Activated T-cell treated with anti-CD3 and anti-CD28 coated beads, Interleukin-2, amount 50 U/mL, for 4 hours (primary cell): Measurements from ENCODE around the gene BUD23. TPM values are rescaled to one million over a fixed set of nuclear protein-coding genes. Genes with fewer than 3 reads are reported as not detected.

ENCODE experiments used
- ATAC-seq, 2 donors: fragments of 200-7000 bp; cut with Tn5 transposase; one replicate each; pipeline ENCODE4 v1.10.0; 2021
- DNase-seq: peaks from one replicate; pipeline ENCODE4 v3.0.0-alpha.2; 2020
- H3K27me3 Mint-ChIP-seq: one replicate; pipeline ENCODE4 v1.8.0; 2021; ENCODE audit warnings: low read depth, mixed read lengths
- H3K36me3 Mint-ChIP-seq: one replicate; pipeline ENCODE4 v1.8.0; 2022; ENCODE audit warnings: mixed read lengths; ENCODE audit not compliant: insufficient read depth
- H3K4me1 Mint-ChIP-seq: one replicate; pipeline ENCODE4 v1.8.0; 2021; ENCODE audit warnings: low read depth, mixed read lengths
- H3K4me3 Mint-ChIP-seq: one replicate; pipeline ENCODE4 v1.8.0; 2021; ENCODE audit warnings: mild to moderate bottlenecking, moderate library complexity, mixed read lengths
- H3K9me3 Mint-ChIP-seq: one replicate; pipeline ENCODE4 v1.8.0; 2021; ENCODE audit warnings: mixed read lengths
- total RNA-seq, 3 donors: library from RNA; stranded (reverse); gene quantifications; one replicate each; pipeline ENCODE4 v1.2.1, GENCODE V29; 2021

Gene BUD23
- total RNA-seq, 3 donors from 2014 or later, result 166 to 197 (median 178) TPM

- H3K27me3 Mint-ChIP-seq, result peaks cover 9% of the 10 kb centered on the region
- no peak overlapping the region for H3K4me3 Mint-ChIP-seq
- no peaks in the 10 kb centered on the region for H3K9me3 Mint-ChIP-seq
- no peaks in the 10 kb centered on the region for H3K4me1 Mint-ChIP-seq
- ATAC-seq, result no peak
- no peaks in the 10 kb centered on the region for H3K36me3 Mint-ChIP-seq
- DNase-seq, result no peak
These were observed 45.2 kb downstream of the BUD23 start for GRCh38 chr7:73728551-73728950.

- Mint-ChIP-seq H3K27me3 (peaks cover 9% of the 10 kb centered on the region), H3K4me3 (no peak overlapping the region), H3K4me1 (peaks cover 6% of the 10 kb centered on the region), H3K9me3 (no peaks in the 10 kb centered on the region), H3K36me3 (no peaks in the 10 kb centered on the region)
- no peak for ATAC-seq
- DNase-seq, result no peak
These were observed 47.1 kb downstream of the BUD23 start for GRCh38 chr7:73730485-73730884.

DNA sequence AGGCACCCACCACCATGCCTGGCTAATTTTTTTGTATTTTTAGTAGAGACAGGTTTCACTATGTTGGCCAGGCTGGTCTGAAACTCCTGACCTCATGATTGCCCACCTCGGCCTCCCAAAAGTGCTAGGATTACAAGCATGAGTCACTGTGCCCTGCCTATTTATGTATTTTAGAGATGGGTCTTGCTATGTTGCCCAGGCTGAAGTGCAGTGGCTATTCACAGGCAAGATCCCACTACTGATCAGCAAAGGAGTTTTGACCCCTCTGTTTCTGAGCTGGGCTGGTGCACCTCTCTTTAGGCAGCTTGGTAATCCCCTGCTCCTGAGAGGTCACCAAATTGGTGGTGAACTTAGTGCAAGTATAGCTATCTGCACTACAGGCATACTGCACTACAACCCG lies 49.0 kb downstream of the BUD23 start:
- ATAC-seq (no peak), DNase-seq (no peak)
- H3K27me3 Mint-ChIP-seq, result peaks cover 9% of the 10 kb centered on the region
- peaks cover 8% of the 10 kb centered on the region for H3K4me1 Mint-ChIP-seq
- no peaks in the 10 kb centered on the region for H3K9me3 Mint-ChIP-seq
- H3K36me3 Mint-ChIP-seq, result no peaks in the 10 kb centered on the region
- no peak overlapping the region for H3K4me3 Mint-ChIP-seq

- Mint-ChIP-seq H3K36me3 (no peaks in the 10 kb centered on the region), H3K4me1 (peaks cover 15% of the 10 kb centered on the region), H3K27me3 (no peaks in the 10 kb centered on the region), H3K9me3 (no peaks in the 10 kb centered on the region), H3K4me3 (no peak overlapping the region)
- ATAC-seq, result peak; percentile 59 to 61
- peak; percentile 80 for DNase-seq
These were observed 51.5 kb downstream of the BUD23 start for GRCh38 chr7:73734619-73735527.

GRCh38 chr7:73735528-73735905 lies 52.1 kb downstream of the BUD23 start:
- H3K4me1 Mint-ChIP-seq, result peaks cover 15% of the 10 kb centered on the region
- no peak for ATAC-seq

DNA sequence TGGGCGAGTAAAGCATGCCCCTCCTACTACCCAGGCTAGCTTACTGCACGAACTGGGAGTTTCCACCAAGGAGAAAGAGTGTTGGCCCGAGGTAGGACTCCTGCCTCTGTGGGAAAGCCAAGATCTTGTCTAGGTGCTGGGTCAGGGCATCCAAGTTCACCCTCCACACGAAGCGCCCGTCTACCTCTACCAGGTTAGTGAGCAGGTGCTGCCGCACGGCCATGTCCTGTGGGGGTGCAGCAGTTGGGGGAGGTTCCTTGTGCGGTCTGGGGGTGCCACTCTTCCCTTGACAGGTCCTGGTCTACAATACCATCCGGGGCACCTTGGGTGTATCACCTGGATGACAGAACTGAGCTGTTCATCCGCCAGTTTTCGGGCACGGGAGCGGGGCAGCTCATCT lies 53.5 kb downstream of the BUD23 start:
- Mint-ChIP-seq H3K4me3 (peak overlapping the region; percentile 92), H3K4me1 (peaks cover 15% of the 10 kb centered on the region), H3K9me3 (no peaks in the 10 kb centered on the region), H3K27me3 (no peaks in the 10 kb centered on the region), H3K36me3 (no peaks in the 10 kb centered on the region)
- DNase-seq (no peak), ATAC-seq (no peak)

More at GRCh38 chr7:73735528-73735905, 52.1 kb downstream of the BUD23 start:
- no peak for DNase-seq
- no peaks in the 10 kb centered on the region for H3K27me3 Mint-ChIP-seq
- no peaks in the 10 kb centered on the region for H3K36me3 Mint-ChIP-seq
- H3K9me3 Mint-ChIP-seq, result no peaks in the 10 kb centered on the region
- no peak overlapping the region for H3K4me3 Mint-ChIP-seq

GRCh38 chr7:73737491-73738219 lies 54.3 kb downstream of the BUD23 start:
- ATAC-seq, result no peak
- H3K9me3 Mint-ChIP-seq, result no peaks in the 10 kb centered on the region
- H3K36me3 Mint-ChIP-seq, result no peaks in the 10 kb centered on the region

DNA sequence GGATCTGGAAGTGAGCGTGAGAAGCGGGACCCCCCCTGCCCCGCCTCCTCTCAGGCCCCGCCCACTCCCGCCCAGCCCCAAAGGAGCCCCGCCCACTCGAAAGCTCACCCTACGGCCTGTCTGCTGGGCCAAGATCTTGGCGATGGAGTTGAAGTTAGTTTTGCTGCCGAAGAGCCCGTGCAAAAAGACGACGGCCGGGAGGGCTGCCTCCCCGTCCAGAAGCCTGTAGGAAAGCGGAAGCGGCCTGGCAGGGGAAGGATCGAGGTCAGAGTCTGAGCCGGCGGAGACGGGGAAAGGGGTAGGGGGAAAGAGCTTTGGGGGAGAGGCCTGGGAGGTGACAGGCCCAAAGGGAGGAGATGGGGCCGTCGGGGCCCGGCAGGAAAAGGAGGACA lies 54.8 kb downstream of the BUD23 start:
- Mint-ChIP-seq H3K4me3 (peak overlapping the region; percentile 92), H3K27me3 (peaks cover 1% of the 10 kb centered on the region), H3K4me1 (peaks cover 15% of the 10 kb centered on the region), H3K36me3 (no peaks in the 10 kb centered on the region), H3K9me3 (no peaks in the 10 kb centered on the region)
- peak; percentile 33 to 35 for ATAC-seq
- DNase-seq, result peak; percentile 65

More at GRCh38 chr7:73737491-73738219, 54.3 kb downstream of the BUD23 start:
- Mint-ChIP-seq H3K4me3 (peak overlapping the region; percentile 92), H3K27me3 (no peaks in the 10 kb centered on the region), H3K4me1 (peaks cover 15% of the 10 kb centered on the region)
- DNase-seq, result no peak

DNA sequence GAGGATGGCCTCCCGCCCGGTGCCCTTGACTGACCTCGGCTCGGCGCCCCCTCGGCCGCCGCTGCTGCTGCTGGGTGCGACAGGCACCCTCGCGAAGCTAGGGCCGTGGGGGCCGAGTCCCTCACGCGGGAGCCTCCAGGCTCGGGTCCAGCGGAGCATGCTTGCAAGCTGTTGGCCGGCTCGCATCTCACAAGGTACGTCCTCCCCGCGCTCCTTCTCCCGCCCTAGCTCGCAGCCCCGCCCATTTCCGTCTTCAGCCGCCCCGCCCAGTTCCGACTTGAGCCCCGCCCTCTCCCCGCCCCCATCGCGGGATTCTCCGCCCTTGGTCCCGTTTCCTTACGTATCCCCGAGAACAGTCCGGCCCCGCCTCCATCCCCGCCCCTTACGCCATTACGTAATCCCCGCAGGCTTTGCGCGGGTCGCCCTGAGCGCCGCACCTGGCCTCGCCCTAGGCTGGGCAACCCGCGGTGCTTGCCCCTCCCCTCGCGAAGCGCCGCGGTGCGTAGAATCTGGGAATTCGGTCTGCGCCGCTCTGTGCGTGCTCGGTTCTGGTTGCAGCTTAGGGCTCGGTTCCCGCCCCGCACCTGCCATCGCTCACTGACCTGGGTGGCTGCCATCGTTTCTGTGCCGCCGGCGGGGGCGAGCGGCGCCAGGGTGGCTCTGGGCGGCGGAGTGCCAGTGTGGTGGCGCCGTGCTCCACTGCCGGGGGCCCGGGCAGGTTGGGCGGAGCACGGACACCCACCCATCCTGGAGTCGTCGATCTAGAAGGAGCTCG lies 55.4 kb downstream of the BUD23 start, which contains the start of gene ABHD11:
ABHD11 (minus strand) TSS at position 191 of the 775 bp plus-strand sequence; CDS start at position 159, 32 bp downstream.
- Mint-ChIP-seq H3K36me3 (no peaks in the 10 kb centered on the region), H3K27me3 (peaks cover 3% of the 10 kb centered on the region), H3K9me3 (no peaks in the 10 kb centered on the region), H3K4me1 (peaks cover 15% of the 10 kb centered on the region), H3K4me3 (peak within 1 kb of the TSS; percentile 92)
- ATAC-seq, result peak; percentile 89 to 91
- peak; percentile 100 for DNase-seq

GRCh38 chr7:73739387-73739767 lies 56.0 kb downstream of the BUD23 start:
- Mint-ChIP-seq H3K9me3 (no peaks in the 10 kb centered on the region), H3K27me3 (peaks cover 3% of the 10 kb centered on the region), H3K4me1 (peaks cover 15% of the 10 kb centered on the region), H3K4me3 (peak overlapping the region; percentile 92), H3K36me3 (no peaks in the 10 kb centered on the region)
- ATAC-seq (no peak), DNase-seq (no peak)

DNA sequence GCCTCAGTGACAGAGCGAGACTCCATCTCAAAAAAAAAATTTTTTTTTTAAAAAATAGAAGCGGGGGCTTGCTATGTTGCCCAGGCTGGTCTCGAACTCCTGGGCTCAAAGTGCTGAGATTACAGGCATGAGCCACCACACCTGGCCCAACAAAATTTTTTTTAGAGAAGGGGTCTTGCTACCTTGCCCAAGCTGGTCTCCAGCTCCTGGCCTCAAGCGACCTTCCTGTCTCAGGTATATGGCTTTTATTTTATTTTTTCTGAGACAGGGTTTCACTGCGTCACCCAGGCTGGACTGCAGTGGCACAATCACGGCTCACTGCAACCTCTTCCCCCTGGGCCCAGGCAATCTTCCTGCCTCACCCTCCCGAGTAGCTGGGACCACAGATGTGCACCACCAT lies 56.8 kb downstream of the BUD23 start:
- Mint-ChIP-seq H3K4me1 (peaks cover 9% of the 10 kb centered on the region), H3K36me3 (no peaks in the 10 kb centered on the region), H3K27me3 (peaks cover 3% of the 10 kb centered on the region), H3K9me3 (no peaks in the 10 kb centered on the region), H3K4me3 (peak overlapping the region; percentile 31)
- ATAC-seq, result no peak
- no peak for DNase-seq

- DNase-seq (no peak), ATAC-seq (no peak)
- Mint-ChIP-seq H3K27me3 (peaks cover 3% of the 10 kb centered on the region), H3K4me3 (peak overlapping the region; percentile 31), H3K4me1 (peaks cover 9% of the 10 kb centered on the region), H3K36me3 (no peaks in the 10 kb centered on the region), H3K9me3 (no peaks in the 10 kb centered on the region)
These were observed 57.4 kb downstream of the BUD23 start for GRCh38 chr7:73740771-73741170.

- H3K9me3 Mint-ChIP-seq, result no peaks in the 10 kb centered on the region
- H3K27me3 Mint-ChIP-seq, result peaks cover 3% of the 10 kb centered on the region
- no peaks in the 10 kb centered on the region for H3K36me3 Mint-ChIP-seq
- no peak for ATAC-seq
- no peak for DNase-seq
- peaks cover 9% of the 10 kb centered on the region for H3K4me1 Mint-ChIP-seq
- no peak overlapping the region for H3K4me3 Mint-ChIP-seq
These were observed 58.2 kb downstream of the BUD23 start for GRCh38 chr7:73741600-73741999.

DNA sequence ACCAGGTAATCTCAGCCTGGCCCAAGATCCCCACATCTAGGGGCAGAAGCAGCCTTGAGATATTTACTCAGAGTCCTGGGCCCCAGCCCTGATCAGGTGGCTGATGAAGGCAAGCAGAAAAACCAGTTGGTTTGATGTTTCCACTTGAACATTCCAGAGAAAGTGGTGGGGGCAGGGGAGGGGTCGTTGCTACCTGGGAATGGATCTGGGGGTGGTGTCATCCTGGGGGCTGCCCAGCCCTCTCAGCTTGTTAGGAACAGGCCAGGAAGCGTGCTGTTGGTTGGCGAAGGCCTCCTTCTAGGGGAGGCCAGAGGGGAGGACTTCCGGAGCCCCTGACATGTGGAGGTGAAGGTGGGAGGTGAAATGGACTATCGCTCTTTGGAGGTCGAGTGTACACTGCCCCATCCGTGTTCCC lies 58.9 kb downstream of the BUD23 start:
- H3K4me1 Mint-ChIP-seq, result peaks cover 7% of the 10 kb centered on the region
- ATAC-seq, result no peak
- H3K36me3 Mint-ChIP-seq, result no peaks in the 10 kb centered on the region
- peaks cover 3% of the 10 kb centered on the region for H3K27me3 Mint-ChIP-seq
- no peaks in the 10 kb centered on the region for H3K9me3 Mint-ChIP-seq
- no peak overlapping the region for H3K4me3 Mint-ChIP-seq
- DNase-seq, result no peak
